HG03108 (cell line): ENCODE results near the gene CHD8.
"Not testable (repeated sequence)": the region's sequence is repeated elsewhere in the genome, so short reads cannot be mapped to it uniquely, and the experiment has no call there.

Source experiments
- ATAC-seq: cut with Tn5 transposase; IDR thresholded peaks from one replicate; pipeline ENCODE4 v1.9.1; 2021; ENCODE audit warnings: moderate library complexity; ENCODE audit not compliant: unreplicated experiment

Gene CHD8

DNA sequence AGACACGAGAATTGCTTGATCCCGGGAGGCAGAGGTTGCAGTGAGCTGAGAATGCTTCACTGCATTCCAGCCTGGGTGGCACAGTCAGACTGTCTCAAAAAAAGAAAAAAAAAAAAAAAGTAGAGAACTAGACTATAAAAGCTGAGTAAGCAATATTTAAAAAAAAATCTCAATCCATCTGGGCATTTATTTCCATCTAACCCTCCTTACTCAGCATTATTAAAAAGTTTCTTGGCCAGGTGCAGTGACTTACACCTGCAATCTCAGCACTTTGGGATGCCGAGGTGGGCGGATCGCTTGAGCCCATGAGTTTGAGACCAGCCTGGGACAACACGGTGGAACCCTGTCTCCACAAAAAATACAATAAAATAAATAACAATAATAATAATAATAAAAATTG, 76.6 kb downstream of the CHD8 start:
- no peak for ATAC-seq

DNA sequence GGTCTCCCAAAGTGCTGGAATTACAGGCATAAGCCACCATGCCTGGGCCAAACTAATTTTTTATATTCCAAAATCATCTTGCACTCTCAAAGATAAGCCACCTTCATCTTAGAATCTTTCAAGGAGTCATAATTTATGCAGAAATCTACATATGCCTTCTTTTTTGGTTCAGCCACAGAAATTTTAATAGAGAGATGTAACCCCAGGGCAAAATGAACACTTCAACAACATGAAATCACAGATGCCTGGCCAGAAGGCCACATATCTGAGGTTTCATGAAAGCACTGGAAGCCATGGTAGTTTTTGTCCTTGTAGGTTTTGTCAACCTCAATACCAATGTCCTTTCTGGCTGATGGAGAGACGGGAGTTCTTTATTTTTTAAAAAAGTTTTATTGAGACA, 81.9 kb downstream of the CHD8 start:
- ATAC-seq: no peak

DNA sequence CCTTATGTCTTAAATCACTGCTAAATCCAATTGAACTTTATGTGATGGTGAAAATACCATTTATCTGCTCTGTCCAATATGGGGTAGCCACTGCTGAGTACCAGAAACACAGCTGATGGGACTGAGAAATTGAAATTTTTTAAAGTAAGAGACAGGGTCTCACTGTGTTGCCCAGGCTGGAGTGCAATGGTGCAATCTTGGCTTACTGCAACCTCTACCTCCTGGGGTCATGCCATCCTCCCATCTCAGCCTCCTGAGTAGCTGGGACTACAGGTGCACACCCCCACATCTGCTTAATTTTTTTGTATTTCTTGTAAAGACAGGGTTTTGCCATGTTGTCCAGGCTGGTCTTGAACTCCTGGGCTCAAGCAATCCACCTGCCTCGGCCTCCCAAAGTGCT, 83.1 kb downstream of the CHD8 start:
- ATAC-seq: not testable (repeated sequence)

DNA sequence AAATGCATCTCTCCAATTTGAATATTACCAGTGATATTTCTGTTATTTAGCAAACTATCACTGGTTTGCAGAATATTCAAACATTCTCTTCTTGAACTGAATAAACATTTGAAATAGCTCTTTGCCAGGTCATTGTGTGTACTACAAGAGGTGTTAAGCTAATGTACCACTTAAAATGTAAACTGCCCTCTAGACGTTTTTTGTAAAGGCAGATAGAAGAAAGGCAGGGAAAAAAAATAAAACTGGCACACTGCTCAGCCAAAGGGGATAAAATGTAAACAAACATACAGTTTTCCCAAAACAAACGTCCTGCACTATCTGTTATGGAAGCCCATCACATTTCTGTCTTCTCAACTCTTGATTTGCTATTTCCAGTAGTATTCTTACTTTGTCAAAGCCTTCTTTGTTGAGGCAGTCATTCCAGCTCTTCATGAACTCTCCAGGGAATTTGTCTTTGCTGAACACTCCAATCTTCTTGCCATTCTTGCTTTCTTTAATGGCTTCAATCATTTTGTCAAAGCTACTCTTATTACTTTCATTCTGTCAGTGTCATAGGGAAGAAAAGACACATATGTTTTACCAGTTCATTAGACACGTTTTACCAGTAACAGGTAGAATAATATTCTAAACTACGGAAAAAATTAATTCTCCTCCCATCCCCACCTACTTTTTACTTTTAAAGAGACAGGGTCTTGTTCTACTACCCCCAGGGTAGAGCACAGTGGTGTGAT, 85.8 kb downstream of the CHD8 start:
- no peak for ATAC-seq

DNA sequence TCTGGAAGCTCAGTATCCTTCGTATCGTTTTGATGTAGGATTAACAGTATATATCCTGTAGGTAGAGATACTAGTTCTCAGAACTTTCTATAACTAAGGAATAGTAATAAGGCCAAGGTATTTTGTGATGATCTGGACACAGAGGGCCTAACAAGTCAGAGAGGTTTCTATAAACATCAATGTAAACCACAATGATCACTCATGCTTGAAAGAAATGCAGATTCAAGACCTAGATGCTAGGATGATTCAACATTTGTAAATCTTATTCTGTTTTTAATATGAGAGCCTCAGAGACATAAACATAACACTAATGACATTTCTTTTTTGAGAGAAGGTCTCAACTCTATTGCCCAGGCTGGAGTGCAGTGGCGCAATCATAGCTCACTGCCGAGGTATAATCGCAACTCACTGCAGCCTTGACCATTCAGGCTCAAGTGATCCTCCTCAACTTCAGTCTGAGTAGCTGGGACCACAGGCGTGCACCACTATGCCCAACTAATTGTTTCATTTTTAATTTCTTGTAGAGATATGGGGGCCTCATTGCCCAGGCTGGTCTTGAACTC, 88.3 kb downstream of the CHD8 start:
- ATAC-seq: no peak

DNA sequence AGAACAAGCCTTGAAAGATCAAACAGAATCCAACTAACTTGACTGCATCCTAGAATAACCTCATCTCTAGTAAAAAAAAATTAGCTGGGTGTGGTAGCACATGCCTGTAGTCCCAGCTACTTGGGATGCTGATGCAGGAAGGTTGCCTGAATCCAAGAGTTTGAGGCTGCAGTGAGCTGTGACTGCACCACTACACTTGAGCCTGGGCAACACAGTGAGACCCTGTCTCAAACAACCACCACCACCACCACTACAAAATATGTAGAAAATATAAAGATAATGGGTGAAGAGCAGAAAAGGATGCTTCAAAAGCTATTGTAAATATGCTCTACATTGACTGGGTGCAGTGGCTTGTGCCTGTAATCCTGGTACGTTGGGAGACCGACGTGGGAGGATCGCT, 99.4 kb downstream of the CHD8 start:
- no peak for ATAC-seq

DNA sequence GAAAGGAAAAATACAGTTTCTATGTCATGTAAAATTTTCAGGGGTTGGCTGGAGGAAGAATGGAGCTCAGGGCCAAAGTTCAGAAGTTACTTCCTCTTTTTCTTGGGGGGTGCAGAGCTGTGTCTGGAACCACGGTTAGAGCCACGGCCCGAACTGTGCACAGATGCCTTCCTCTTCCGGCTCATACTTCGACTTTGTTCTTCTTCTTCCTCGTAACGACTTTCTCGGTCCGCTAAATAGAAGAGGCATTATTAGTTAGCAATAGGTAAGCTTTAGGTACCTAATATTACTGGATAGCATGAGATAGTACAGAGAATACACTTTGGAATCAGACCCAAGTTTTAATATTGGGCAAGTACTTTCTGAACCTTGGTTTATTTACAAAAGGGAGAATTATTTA, 103.3 kb downstream of the CHD8 start:
- ATAC-seq: peak; percentile 47

DNA sequence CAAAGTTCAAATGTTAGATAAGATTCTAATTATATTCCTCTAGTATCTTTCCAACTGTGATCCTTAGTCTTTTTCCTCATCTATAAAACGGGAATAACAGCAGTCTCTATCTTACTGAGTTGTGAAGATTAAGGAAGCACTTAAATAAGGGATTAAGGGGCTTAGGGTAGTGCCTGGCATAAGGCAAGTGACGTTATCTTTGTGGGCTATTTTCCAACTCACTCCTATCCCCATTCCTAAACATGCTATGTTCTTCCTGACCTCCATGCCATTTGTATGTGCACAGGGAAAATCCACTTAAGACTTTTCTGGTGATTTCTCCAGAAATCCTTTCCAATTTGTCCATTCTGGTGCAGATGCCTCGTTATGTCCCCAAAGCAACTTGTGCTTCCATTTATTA, 105.4 kb downstream of the CHD8 start:
- ATAC-seq: no peak

DNA sequence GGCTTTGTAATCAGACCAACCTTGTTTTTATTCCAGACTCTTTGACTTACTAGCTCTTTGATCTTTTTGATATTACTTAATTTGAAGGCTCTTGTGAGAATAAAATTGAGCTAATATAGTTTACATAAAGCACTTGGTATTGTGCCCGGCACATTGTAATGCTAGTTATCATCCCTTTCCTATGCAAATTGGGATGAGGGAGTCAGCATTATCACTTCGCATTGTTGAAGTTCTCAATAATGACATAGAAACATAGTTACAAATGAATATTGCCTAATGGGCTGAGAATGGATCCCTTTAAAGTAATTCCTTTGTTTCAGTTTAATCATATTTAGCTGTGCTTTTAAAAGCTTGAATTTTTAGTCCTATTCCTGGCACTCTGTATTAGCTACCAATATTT, 108.7 kb downstream of the CHD8 start:
- no peak for ATAC-seq

DNA sequence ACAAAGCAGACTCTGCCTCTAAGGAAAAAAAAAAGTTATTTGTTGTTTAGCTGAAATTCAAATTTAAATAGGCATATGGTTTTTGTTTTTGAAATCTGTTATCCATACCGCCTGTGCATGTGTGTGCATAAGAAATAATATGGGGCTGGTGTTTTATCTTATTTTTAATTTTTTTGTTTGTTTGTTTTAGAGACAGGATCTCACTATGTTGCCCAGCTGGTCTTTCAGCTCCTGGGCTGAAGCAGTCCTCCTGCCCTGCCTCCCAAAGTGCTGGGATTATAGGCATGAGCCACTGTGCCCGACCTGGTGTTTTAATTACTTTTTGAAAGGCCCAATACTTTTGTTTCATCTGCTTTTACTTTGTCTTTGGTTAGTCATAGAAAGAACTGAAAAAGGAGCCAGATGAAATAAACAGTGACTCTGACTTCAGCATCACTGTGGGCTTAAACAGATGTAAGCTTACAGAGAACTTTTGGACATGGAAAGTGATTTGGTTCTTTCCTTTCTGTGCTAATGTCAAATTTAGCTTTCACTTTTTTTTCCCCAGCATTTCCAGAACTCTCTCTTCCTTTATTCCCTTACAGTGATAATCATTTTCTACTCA, 109.3 kb downstream of the CHD8 start:
- ATAC-seq: no peak

DNA sequence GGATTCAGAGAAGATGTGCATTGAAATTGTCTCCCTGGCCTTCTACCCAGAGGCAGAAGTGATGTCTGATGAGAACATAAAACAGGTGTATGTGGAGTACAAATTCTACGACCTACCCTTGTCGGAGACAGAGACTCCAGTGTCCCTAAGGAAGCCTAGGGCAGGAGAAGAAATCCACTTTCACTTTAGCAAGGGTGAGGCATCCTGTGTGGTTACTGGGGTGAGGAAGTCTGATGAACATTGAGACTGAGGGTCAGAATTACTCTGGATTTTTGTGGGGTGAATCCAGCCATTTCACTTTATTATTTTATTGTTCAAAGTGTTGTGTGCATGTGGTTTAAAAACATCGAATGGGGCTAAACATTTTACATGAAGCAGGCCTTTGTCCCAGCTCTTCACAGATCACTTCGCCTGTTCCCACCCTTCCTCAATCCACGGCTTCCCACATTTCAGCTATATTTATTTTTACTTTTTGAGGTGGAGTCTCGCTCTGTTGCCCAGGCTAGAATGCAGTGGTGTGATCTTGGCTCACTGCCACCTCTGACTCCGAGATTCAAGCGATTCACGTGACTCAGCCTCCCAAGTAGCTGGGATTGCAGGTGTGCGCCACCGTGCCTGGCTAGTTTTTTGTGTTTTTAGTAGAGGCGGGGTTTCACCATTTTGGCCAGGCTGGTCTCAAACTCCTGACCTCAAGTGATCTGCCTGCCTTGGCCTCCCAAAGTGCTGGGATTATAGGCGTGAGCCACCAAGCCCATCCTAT, 112.7 kb downstream of the CHD8 start:
- no peak for ATAC-seq
